Natural killer cell (primary cell): ENCODE measurements around the gene NDST1. TPM values are rescaled to one million over a fixed set of nuclear protein-coding genes. Genes with fewer than 3 reads are reported as not detected.

Source experiments
- ATAC-seq, 3 donors: fragments of 150-1000 bp in 2 of 3; fragments of 200-7000 bp in 1 of 3; cut with Tn5 transposase; 1 replicate in 1 of 3; 2 replicates in 2 of 3; pipeline ENCODE4 v1.10.0; 2021; ENCODE audit warnings: mild to moderate bottlenecking in 2 of 3, moderate library complexity in 2 of 3
- DNase-seq, 2 donors: peaks; one replicate each; pipeline versions ENCODE4 v3.0.0 to v3.0.0-alpha.2; 2013 to 2021; ENCODE audit warnings: mixed read lengths in 1 of 2
- H3K27ac ChIP-seq: one replicate; pipeline ENCODE4 v1.5.1; 2013; ENCODE audit warnings: mild to moderate bottlenecking, low read length
- H3K27me3 ChIP-seq: one replicate; pipeline ENCODE4 v1.6.1; 2013; ENCODE audit warnings: low read length; ENCODE audit not compliant: control insufficient read depth, insufficient read depth
- H3K36me3 ChIP-seq: one replicate; pipeline ENCODE4 v1.6.1; 2013; ENCODE audit warnings: low read length; ENCODE audit not compliant: control insufficient read depth, insufficient read depth
- H3K4me1 ChIP-seq: one replicate; pipeline ENCODE4 v1.6.1; 2013; ENCODE audit warnings: low read length; ENCODE audit not compliant: control insufficient read depth, insufficient read depth
- H3K4me3 ChIP-seq: one replicate; pipeline ENCODE4 v1.5.1; 2013; ENCODE audit warnings: low read length
- H3K9me3 ChIP-seq: one replicate; pipeline ENCODE4 v1.6.1; 2013; ENCODE audit warnings: low read length; ENCODE audit not compliant: control insufficient read depth, insufficient read depth
- H3K27ac Mint-ChIP-seq, 2 donors: one replicate each; pipeline ENCODE4 v1.8.0; 2022; ENCODE audit warnings: mild to moderate bottlenecking in 2 of 2, mixed read lengths in 2 of 2, moderate library complexity in 1 of 2
- H3K27me3 Mint-ChIP-seq, 2 donors: one replicate each; pipeline ENCODE4 v1.8.0; 2022; ENCODE audit warnings: low read depth in 2 of 2, mixed read lengths in 2 of 2
- H3K36me3 Mint-ChIP-seq: one replicate; pipeline ENCODE4 v1.8.0; 2022; ENCODE audit warnings: mixed read lengths
- H3K4me1 Mint-ChIP-seq, 2 donors: one replicate each; pipeline ENCODE4 v1.8.0; 2022; ENCODE audit warnings: mixed read lengths in 2 of 2
- H3K4me3 Mint-ChIP-seq: one replicate; pipeline ENCODE4 v1.8.0; 2022; ENCODE audit warnings: mild to moderate bottlenecking, moderate library complexity, mixed read lengths
- H3K9me3 Mint-ChIP-seq, 2 donors: one replicate each; pipeline ENCODE4 v1.8.0; 2022; ENCODE audit warnings: mixed read lengths in 2 of 2
- CTCF ChIP-seq: fragments of 200-600 bp; IDR thresholded peaks from one replicate; pipeline ENCODE4 v1.8.0; 2022; ENCODE audit warnings: antibody characterized with exemption
- WGBS: methylation state at CpG from one replicate; pipeline ENCODE4 v1.1.7; 2013; ENCODE audit warnings: missing lambda C conversion rate; ENCODE audit not compliant: insufficient coverage; 5-methylcytosine and 5-hydroxymethylcytosine counted together
- intact Hi-C: fragments of 100-400 bp; cut with micrococcal nuclease; formaldehyde crosslinking; loops from one replicate; pipeline ENCODE4 v1.14.2; 2022
- total RNA-seq, 4 donors: library from RNA; stranded (reverse); fragments of 120-200 nt in 1 of 4; gene quantifications; one replicate each; pipeline versions ENCODE4 v1.2.3 to v1.2.4, GENCODE V29; 2013 to 2022

Gene NDST1
- total RNA-seq, 3 donors from 2014 or later (not counting 1 experiment from before 2014, with no cell fraction given) = 2.8 to 12.3 (median 4.3) TPM

GRCh38 chr5:150498501-150498900 lies 9.4 kb upstream of the NDST1 start:
- TF ChIP-seq CTCF = no peak
- Mint-ChIP-seq H3K4me1 (no peaks in the 10 kb centered on the region), H3K27ac (no peak overlapping the region), H3K4me3 (no peak overlapping the region), H3K9me3 (no peaks in the 10 kb centered on the region), H3K36me3 (no peaks in the 10 kb centered on the region), H3K27me3 (no peaks in the 10 kb centered on the region)
- no peaks in the 10 kb centered on the region for H3K9me3 ChIP-seq
- no peaks in the 10 kb centered on the region for H3K4me1 ChIP-seq
- H3K4me3 ChIP-seq = no peak overlapping the region
- H3K27me3 ChIP-seq = no peaks in the 10 kb centered on the region
- no peak overlapping the region for H3K27ac ChIP-seq
- no peaks in the 10 kb centered on the region for H3K36me3 ChIP-seq
- ATAC-seq = no peak
- DNase-seq = no peak
- intact Hi-C loops = no loop called here
- 88% methylated on average over 6 of the region's 6 CpGs for WGBS

GRCh38 chr5:150498971-150499370 lies 9.0 kb upstream of the NDST1 start:
- no peak for DNase-seq
- intact Hi-C loops = no loop called here
- Mint-ChIP-seq H3K9me3 (no peaks in the 10 kb centered on the region), H3K4me3 (no peak overlapping the region), H3K27ac (no peak overlapping the region), H3K27me3 (no peaks in the 10 kb centered on the region), H3K36me3 (no peaks in the 10 kb centered on the region), H3K4me1 (no peaks in the 10 kb centered on the region)
- no peaks in the 10 kb centered on the region for H3K27me3 ChIP-seq
- no peak overlapping the region for H3K27ac ChIP-seq
- no peak for ATAC-seq
- TF ChIP-seq CTCF = no peak
- no peak overlapping the region for H3K4me3 ChIP-seq
- no peaks in the 10 kb centered on the region for H3K9me3 ChIP-seq
- no peaks in the 10 kb centered on the region for H3K36me3 ChIP-seq
- H3K4me1 ChIP-seq = no peaks in the 10 kb centered on the region

GRCh38 chr5:150499437-150499956 lies 8.4 kb upstream of the NDST1 start:
- no peak overlapping the region for H3K27ac ChIP-seq
- H3K4me3 Mint-ChIP-seq = no peak overlapping the region
- no peak for DNase-seq
- intact Hi-C loops = no loop called here
- H3K27me3 Mint-ChIP-seq = no peaks in the 10 kb centered on the region
- no peaks in the 10 kb centered on the region for H3K4me1 Mint-ChIP-seq
- no peaks in the 10 kb centered on the region for H3K27me3 ChIP-seq
- H3K4me3 ChIP-seq = no peak overlapping the region
- ATAC-seq = no peak
- no peak overlapping the region for H3K27ac Mint-ChIP-seq
- H3K9me3 Mint-ChIP-seq = no peaks in the 10 kb centered on the region
- H3K9me3 ChIP-seq = no peaks in the 10 kb centered on the region
- no peaks in the 10 kb centered on the region for H3K36me3 ChIP-seq
- no peaks in the 10 kb centered on the region for H3K36me3 Mint-ChIP-seq
- no peaks in the 10 kb centered on the region for H3K4me1 ChIP-seq
- 70% methylated on average over 7 of the region's 7 CpGs for WGBS
- no peak for TF ChIP-seq CTCF

GRCh38 chr5:150500328-150500841 lies 7.5 kb upstream of the NDST1 start:
- no peaks in the 10 kb centered on the region for H3K27me3 Mint-ChIP-seq
- H3K4me1 Mint-ChIP-seq = no peaks in the 10 kb centered on the region
- no peak overlapping the region for H3K27ac ChIP-seq
- no peaks in the 10 kb centered on the region for H3K27me3 ChIP-seq
- DNase-seq (no peak), ATAC-seq (no peak)
- WGBS = 89% methylated on average over 3 of the region's 3 CpGs
- H3K27ac Mint-ChIP-seq = no peak overlapping the region
- H3K9me3 ChIP-seq = no peaks in the 10 kb centered on the region
- no peaks in the 10 kb centered on the region for H3K36me3 Mint-ChIP-seq
- TF ChIP-seq CTCF = no peak
- H3K4me1 ChIP-seq = no peaks in the 10 kb centered on the region
- no peaks in the 10 kb centered on the region for H3K9me3 Mint-ChIP-seq
- intact Hi-C loops = no loop called here
- H3K4me3 ChIP-seq = no peak overlapping the region
- H3K36me3 ChIP-seq = no peaks in the 10 kb centered on the region
- no peak overlapping the region for H3K4me3 Mint-ChIP-seq
